OCI-LY3 (cell line): ENCODE results near the gene COL24A1.

Experiments used
- EZH2phosphoT487 ChIP-seq: fragments of 200-600 bp; shearing (Covaris generic); IDR thresholded peaks from 2 replicates; pipeline ENCODE4 v1.6.1; 2018; ENCODE audit warnings: antibody characterized with exemption, mixed run types, low read depth
- TF ChIP-seq, protein P1 (sequence below): fragments of 200-600, 300-600 bp; sonication (generic); IDR thresholded peaks from 2 replicates; pipeline ENCODE4 v1.5.1; 2014; ENCODE audit warnings: antibody characterized with exemption, low read length, low read depth

GRCh38 chr1:85900921-85901320 is 255.7 kb downstream of the COL24A1 start:
- TF ChIP-seq, protein P1, sequence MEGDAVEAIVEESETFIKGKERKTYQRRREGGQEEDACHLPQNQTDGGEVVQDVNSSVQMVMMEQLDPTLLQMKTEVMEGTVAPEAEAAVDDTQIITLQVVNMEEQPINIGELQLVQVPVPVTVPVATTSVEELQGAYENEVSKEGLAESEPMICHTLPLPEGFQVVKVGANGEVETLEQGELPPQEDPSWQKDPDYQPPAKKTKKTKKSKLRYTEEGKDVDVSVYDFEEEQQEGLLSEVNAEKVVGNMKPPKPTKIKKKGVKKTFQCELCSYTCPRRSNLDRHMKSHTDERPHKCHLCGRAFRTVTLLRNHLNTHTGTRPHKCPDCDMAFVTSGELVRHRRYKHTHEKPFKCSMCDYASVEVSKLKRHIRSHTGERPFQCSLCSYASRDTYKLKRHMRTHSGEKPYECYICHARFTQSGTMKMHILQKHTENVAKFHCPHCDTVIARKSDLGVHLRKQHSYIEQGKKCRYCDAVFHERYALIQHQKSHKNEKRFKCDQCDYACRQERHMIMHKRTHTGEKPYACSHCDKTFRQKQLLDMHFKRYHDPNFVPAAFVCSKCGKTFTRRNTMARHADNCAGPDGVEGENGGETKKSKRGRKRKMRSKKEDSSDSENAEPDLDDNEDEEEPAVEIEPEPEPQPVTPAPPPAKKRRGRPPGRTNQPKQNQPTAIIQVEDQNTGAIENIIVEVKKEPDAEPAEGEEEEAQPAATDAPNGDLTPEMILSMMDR = no peak
- no peak for TF ChIP-seq EZH2phosphoT487
